IPS-NIHi7 (cell line): Measurements from ENCODE around the gene SMARCD3.
A peak's percentile ranks its signal among the peaks of the same experiment; 100 is the strongest.

Source experiments
- DNase-seq: peaks from one replicate; pipeline ENCODE4 v3.0.0; 2012; ENCODE audit warnings: mixed read lengths; ENCODE audit errors: extremely low spot score

The SMARCD3 gene

GRCh38 chr7:151249034-151249731 is 689 bp upstream of the SMARCD3 start:
- no peak for DNase-seq

GRCh38 chr7:151247611-151248345 is 716 bp downstream of the SMARCD3 start:
- no peak for DNase-seq

GRCh38 chr7:151246851-151247580 is 1.5 kb downstream of the SMARCD3 start:
- DNase-seq: no peak

- no peak for DNase-seq
These were observed 2.2 kb downstream of the SMARCD3 start for GRCh38 chr7:151246102-151246850.

GRCh38 chr7:151245360-151246101 is 3.0 kb downstream of the SMARCD3 start:
- DNase-seq: peak; percentile 82

- no peak for DNase-seq
These were observed 3.6 kb downstream of the SMARCD3 start for GRCh38 chr7:151244841-151245346.

GRCh38 chr7:151244196-151244840 is 4.2 kb downstream of the SMARCD3 start:
- peak; percentile 66 for DNase-seq

GRCh38 chr7:151243408-151244195 is 4.9 kb downstream of the SMARCD3 start:
- DNase-seq: no peak

- DNase-seq: no peak
These were observed 5.5 kb downstream of the SMARCD3 start for GRCh38 chr7:151243045-151243349.

GRCh38 chr7:151242159-151243044 is 6.1 kb downstream of the SMARCD3 start:
- no peak for DNase-seq

- DNase-seq: no peak
These were observed 6.8 kb downstream of the SMARCD3 start for GRCh38 chr7:151241755-151242096.

GRCh38 chr7:151240942-151241754 is 7.3 kb downstream of the SMARCD3 start:
- DNase-seq: no peak

- DNase-seq: no peak
These were observed 8.0 kb downstream of the SMARCD3 start for GRCh38 chr7:151240536-151240935.

- no peak for DNase-seq
These were observed 8.5 kb downstream of the SMARCD3 start for GRCh38 chr7:151239837-151240459.

- no peak for DNase-seq
These were observed 9.3 kb downstream of the SMARCD3 start for GRCh38 chr7:151238924-151239836.

GRCh38 chr7:151238190-151238810 is 10.2 kb downstream of the SMARCD3 start:
- no peak for DNase-seq
